Epithelial cell of proximal tubule (primary cell): ENCODE measurements around the gene NKAIN2. TPM values are rescaled to one million over a fixed set of nuclear protein-coding genes. Genes with fewer than 3 reads are reported as not detected.

Source experiments
- DNase-seq: peaks from one replicate; pipeline ENCODE4 v3.0.0-alpha.2; 2011; ENCODE audit warnings: low read depth
- H3K4me3 ChIP-seq: 2 replicates; pipeline ENCODE4 v1.5.1; 2011; ENCODE audit warnings: low read depth, mild to moderate bottlenecking, low read length
- CTCF ChIP-seq: conservative IDR thresholded peaks from 2 replicates; pipeline ENCODE4 v1.5.1; 2012; ENCODE audit warnings: low read depth, mild to moderate bottlenecking, low read length
- total RNA-seq: library from RNA; depleted of rRNA; stranded (reverse); fragments of >200 nt; gene quantifications from 2 replicates; pipeline ENCODE4 v1.2.3, GENCODE V29; 2015

The NKAIN2 gene
- under 0.01 TPM in 1 of 2 replicates, not detected in the other for total RNA-seq

- no peak for TF ChIP-seq CTCF
These were observed at the start of gene NKAIN2 for GRCh38 chr6:123803504-123804013. Gene NKAIN2 (plus strand): TSS chr6:123803865.

GRCh38 chr6:123759472-123759871, 44.2 kb upstream of the NKAIN2 start:
- no peak for DNase-seq
- no peak overlapping the region for H3K4me3 ChIP-seq
- TF ChIP-seq CTCF: no peak

More at GRCh38 chr6:123803504-123804013, at the start of gene NKAIN2:
- H3K4me3 ChIP-seq: peak within 1 kb of the TSS; percentile 57
- no peak for DNase-seq

GRCh38 chr6:123763904-123764303, 39.8 kb upstream of the NKAIN2 start:
- no peak overlapping the region for H3K4me3 ChIP-seq
- no peak for TF ChIP-seq CTCF
- no peak for DNase-seq

GRCh38 chr6:123764722-123765121, 38.9 kb upstream of the NKAIN2 start:
- no peak for DNase-seq
- no peak overlapping the region for H3K4me3 ChIP-seq
- TF ChIP-seq CTCF: no peak

GRCh38 chr6:123768921-123769320, 34.7 kb upstream of the NKAIN2 start:
- no peak for DNase-seq
- no peak overlapping the region for H3K4me3 ChIP-seq
- TF ChIP-seq CTCF: no peak

GRCh38 chr6:123769431-123769830, 34.2 kb upstream of the NKAIN2 start:
- DNase-seq: no peak
- no peak for TF ChIP-seq CTCF
- H3K4me3 ChIP-seq: no peak overlapping the region

- no peak for TF ChIP-seq CTCF
- no peak overlapping the region for H3K4me3 ChIP-seq
- no peak for DNase-seq
These were observed 33.3 kb upstream of the NKAIN2 start for GRCh38 chr6:123770247-123770949.
